ENCODE results near the gene UNG. TPM values are rescaled to one million over a fixed set of nuclear protein-coding genes. Genes with fewer than 3 reads are reported as not detected.

Gene UNG
- total RNA-seq, 1 donor from 2014 or later = 84.1 TPM

- Mint-ChIP-seq H3K36me3 (ENCODE audit: insufficient read depth) (peaks cover 17% of the 10 kb centered on the region), H3K4me3 (ENCODE audit: low read depth) (no peak overlapping the region), H3K9me3 (ENCODE audit: low read depth) (no peaks in the 10 kb centered on the region), H3K27ac (no peak overlapping the region), H3K27me3 (no peaks in the 10 kb centered on the region), H3K4me1 (ENCODE audit: low read depth) (peaks cover 5% of the 10 kb centered on the region)
- TF ChIP-seq CTCF (IDR thresholded peaks at IDR 0.05; ENCODE audit: unreplicated experiment) = no peak
- no peak for DNase-seq (ENCODE audit: low spot score, unreplicated experiment)
Measured at GRCh38 chr12:109064143-109064542, 33.3 kb upstream of the UNG start.

GRCh38 chr12:109065154-109065852, 32.1 kb upstream of the UNG start:
- no peak for DNase-seq (ENCODE audit: low spot score, unreplicated experiment)
- no peak for TF ChIP-seq CTCF (IDR thresholded peaks at IDR 0.05; ENCODE audit: unreplicated experiment)
- Mint-ChIP-seq H3K27ac (peak overlapping the region; percentile 63), H3K4me3 (ENCODE audit: low read depth) (no peak overlapping the region), H3K9me3 (ENCODE audit: low read depth) (no peaks in the 10 kb centered on the region), H3K36me3 (ENCODE audit: insufficient read depth) (peaks cover 18% of the 10 kb centered on the region), H3K4me1 (ENCODE audit: low read depth) (peaks cover 13% of the 10 kb centered on the region), H3K27me3 (no peaks in the 10 kb centered on the region)

GRCh38 chr12:109065853-109066193, 31.6 kb upstream of the UNG start:
- no peak for TF ChIP-seq CTCF (IDR thresholded peaks at IDR 0.05; ENCODE audit: unreplicated experiment)
- H3K36me3 Mint-ChIP-seq (ENCODE audit: insufficient read depth) = peaks cover 20% of the 10 kb centered on the region
- peaks cover 13% of the 10 kb centered on the region for H3K4me1 Mint-ChIP-seq (ENCODE audit: low read depth)
- H3K27ac Mint-ChIP-seq = peak overlapping the region; percentile 63
- no peak overlapping the region for H3K4me3 Mint-ChIP-seq (ENCODE audit: low read depth)
- no peaks in the 10 kb centered on the region for H3K9me3 Mint-ChIP-seq (ENCODE audit: low read depth)
- H3K27me3 Mint-ChIP-seq = no peaks in the 10 kb centered on the region
- DNase-seq (ENCODE audit: low spot score, unreplicated experiment) = no peak

GRCh38 chr12:109069307-109070271, 27.8 kb upstream of the UNG start:
- Mint-ChIP-seq H3K36me3 (ENCODE audit: insufficient read depth) (peaks cover 21% of the 10 kb centered on the region), H3K27me3 (no peaks in the 10 kb centered on the region), H3K9me3 (ENCODE audit: low read depth) (peaks cover under 1% of the 10 kb centered on the region), H3K4me1 (ENCODE audit: low read depth) (peaks cover 13% of the 10 kb centered on the region), H3K4me3 (ENCODE audit: low read depth) (peak overlapping the region; percentile 23), H3K27ac (peak overlapping the region; percentile 92)
- no peak for DNase-seq (ENCODE audit: low spot score, unreplicated experiment)
- no peak for TF ChIP-seq CTCF (IDR thresholded peaks at IDR 0.05; ENCODE audit: unreplicated experiment)

GRCh38 chr12:109074866-109075265, 22.5 kb upstream of the UNG start:
- no peak for TF ChIP-seq CTCF (IDR thresholded peaks at IDR 0.05; ENCODE audit: unreplicated experiment)
- H3K36me3 Mint-ChIP-seq (ENCODE audit: insufficient read depth) = peaks cover 46% of the 10 kb centered on the region
- no peaks in the 10 kb centered on the region for H3K27me3 Mint-ChIP-seq
- DNase-seq (ENCODE audit: low spot score, unreplicated experiment) = no peak
- peaks cover 3% of the 10 kb centered on the region for H3K4me1 Mint-ChIP-seq (ENCODE audit: low read depth)
- H3K9me3 Mint-ChIP-seq (ENCODE audit: low read depth) = peaks cover 8% of the 10 kb centered on the region
- H3K4me3 Mint-ChIP-seq (ENCODE audit: low read depth) = no peak overlapping the region
- H3K27ac Mint-ChIP-seq = no peak overlapping the region
